Thoracic aorta (tissue), 2 donors: ENCODE results near the gene PPRC1. TPM values are rescaled to one million over a fixed set of nuclear protein-coding genes. Genes with fewer than 3 reads are reported as not detected.
"Not testable (repeated sequence)": the region's sequence is repeated elsewhere in the genome, so short reads cannot be mapped to it uniquely, and the experiment has no call there.

ENCODE experiments used
- ATAC-seq: fragments of 150-250 bp; one replicate; pipeline ENCODE4 v1.8.0; 2017; ENCODE audit warnings: low read depth; ENCODE audit not compliant: insufficient number of reproducible peaks, low FRiP score
- DNase-seq: peaks from one replicate; pipeline ENCODE4 v3.0.0-alpha.2; 2020; ENCODE audit warnings: low spot score
- H3K27ac ChIP-seq, 2 donors: fragments of 200-600 bp; sonication (generic); 1 replicate in 1 of 2; 2 replicates in 1 of 2; pipeline ENCODE4 v1.5.1; 2016; ENCODE audit warnings: mild to moderate bottlenecking in 2 of 2, moderate library complexity in 2 of 2
- H3K27me3 ChIP-seq: fragments of 200-600 bp; sonication (generic); replicated peaks from 2 replicates; pipeline ENCODE4 v1.6.0; 2016; ENCODE audit warnings: mild to moderate bottlenecking; ENCODE audit not compliant: insufficient read depth
- H3K36me3 ChIP-seq: fragments of 200-600 bp; sonication (generic); one replicate; pipeline ENCODE4 v1.5.1; 2016
- H3K4me1 ChIP-seq, 2 donors: fragments of 200-600 bp; sonication (generic); 1 replicate in 1 of 2; 2 replicates in 1 of 2; pipeline versions ENCODE4 v1.5.1 to v1.6.0; 2016; ENCODE audit warnings: low read depth in 2 of 2, mild to moderate bottlenecking in 1 of 2; ENCODE audit not compliant: control insufficient read depth in 1 of 2
- H3K4me3 ChIP-seq: fragments of 200-600 bp; sonication (generic); 2 replicates; pipeline ENCODE4 v1.5.1; 2016; ENCODE audit warnings: mild to moderate bottlenecking
- H3K9me3 ChIP-seq: fragments of 200-600 bp; sonication (generic); 2 replicates; pipeline ENCODE4 v1.5.1; 2016
- CTCF ChIP-seq: fragments of 200-600 bp; sonication (generic); IDR thresholded peaks from one replicate; pipeline ENCODE4 v1.5.1; 2019; ENCODE audit warnings: antibody characterized with exemption
- total RNA-seq, 2 donors: library from RNA; depleted of rRNA; stranded (reverse); fragments of >200 nt; gene quantifications; one replicate each; pipeline versions ENCODE4 v1.1.0 to v1.2.3, GENCODE V29; 2016

PPRC1 gene
- total RNA-seq, 2 donors from 2014 or later = 18.0 to 56.4 TPM

- Histone ChIP-seq H3K4me1 (no peaks in the 10 kb centered on the region), H3K27me3 (no peaks in the 10 kb centered on the region), H3K36me3 (no peaks in the 10 kb centered on the region), H3K9me3 (no peaks in the 10 kb centered on the region), H3K4me3 (no peak overlapping the region), H3K27ac (no peak overlapping the region)
- no peak for TF ChIP-seq CTCF
- DNase-seq (no peak), ATAC-seq (no peak)
Observed at GRCh38 chr10:102184606-102185005, 51.8 kb downstream of the PPRC1 start.

- no peak overlapping the region for H3K4me3 ChIP-seq
- DNase-seq = no peak
- no peaks in the 10 kb centered on the region for H3K4me1 ChIP-seq
- no peaks in the 10 kb centered on the region for H3K36me3 ChIP-seq
- no peaks in the 10 kb centered on the region for H3K27me3 ChIP-seq
- no peak overlapping the region for H3K27ac ChIP-seq
- ATAC-seq = no peak
- no peak for TF ChIP-seq CTCF
- H3K9me3 ChIP-seq = no peaks in the 10 kb centered on the region
Observed at GRCh38 chr10:102185272-102185671, 52.4 kb downstream of the PPRC1 start.

- H3K4me3 ChIP-seq = no peak overlapping the region
- no peak overlapping the region for H3K27ac ChIP-seq
Observed at GRCh38 chr10:102185811-102186527, 53.1 kb downstream of the PPRC1 start.

GRCh38 chr10:102188298-102188940, 55.6 kb downstream of the PPRC1 start:
- H3K27me3 ChIP-seq = no peaks in the 10 kb centered on the region
- no peaks in the 10 kb centered on the region for H3K9me3 ChIP-seq
- TF ChIP-seq CTCF = no peak
- no peaks in the 10 kb centered on the region for H3K36me3 ChIP-seq
- no peak for DNase-seq
- no peak overlapping the region for H3K27ac ChIP-seq
- H3K4me3 ChIP-seq = no peak overlapping the region
- H3K4me1 ChIP-seq = no peaks in the 10 kb centered on the region
- no peak for ATAC-seq

More at GRCh38 chr10:102185811-102186527, 53.1 kb downstream of the PPRC1 start:
- H3K9me3 ChIP-seq = no peaks in the 10 kb centered on the region
- no peak for DNase-seq
- TF ChIP-seq CTCF = no peak
- no peaks in the 10 kb centered on the region for H3K4me1 ChIP-seq
- H3K36me3 ChIP-seq = no peaks in the 10 kb centered on the region
- no peaks in the 10 kb centered on the region for H3K27me3 ChIP-seq
- no peak for ATAC-seq

- not testable (repeated sequence) for H3K9me3 ChIP-seq, ATAC-seq, DNase-seq, H3K36me3 ChIP-seq, H3K4me3 ChIP-seq, H3K27ac ChIP-seq, H3K27me3 ChIP-seq, H3K4me1 ChIP-seq
Observed at GRCh38 chr10:102188941-102189898, 56.4 kb downstream of the PPRC1 start.
